IPS-18c (cell line): ENCODE results near the gene AMDHD1.

Source experiments
- H3K4me3 ChIP-seq: 2 replicates; pipeline ENCODE4 v1.7.0; 2013; ENCODE audit warnings: low read depth, mild to moderate bottlenecking, low read length, moderate library complexity; ENCODE audit not compliant: insufficient read depth
- H3K9me3 ChIP-seq: one replicate; pipeline ENCODE4 v1.6.1; 2013; ENCODE audit warnings: mild to moderate bottlenecking, low read length, moderate library complexity; ENCODE audit not compliant: control insufficient read depth, insufficient read depth

The AMDHD1 gene

GRCh38 chr12:95984682-95985081 is 41.6 kb downstream of the AMDHD1 start:
- Histone ChIP-seq H3K9me3 (no peaks in the 10 kb centered on the region), H3K4me3 (no peak overlapping the region)

- no peaks in the 10 kb centered on the region for H3K9me3 ChIP-seq
- H3K4me3 ChIP-seq: no peak overlapping the region
Measured at GRCh38 chr12:95986635-95987570, 43.8 kb downstream of the AMDHD1 start.

GRCh38 chr12:95988506-95989275 is 45.6 kb downstream of the AMDHD1 start:
- Histone ChIP-seq H3K9me3 (no peaks in the 10 kb centered on the region), H3K4me3 (no peak overlapping the region)

- no peak overlapping the region for H3K4me3 ChIP-seq
- H3K9me3 ChIP-seq: no peaks in the 10 kb centered on the region
Measured at GRCh38 chr12:95989504-95990123, 46.5 kb downstream of the AMDHD1 start.

GRCh38 chr12:95990136-95990535 is 47.0 kb downstream of the AMDHD1 start:
- H3K9me3 ChIP-seq: no peaks in the 10 kb centered on the region
- H3K4me3 ChIP-seq: no peak overlapping the region

- H3K9me3 ChIP-seq: no peaks in the 10 kb centered on the region
- no peak overlapping the region for H3K4me3 ChIP-seq
Measured at GRCh38 chr12:95993907-95994306, 50.8 kb downstream of the AMDHD1 start.

GRCh38 chr12:95994476-95994875 is 51.3 kb downstream of the AMDHD1 start:
- no peak overlapping the region for H3K4me3 ChIP-seq
- H3K9me3 ChIP-seq: no peaks in the 10 kb centered on the region

GRCh38 chr12:95995238-95996031 is 52.3 kb downstream of the AMDHD1 start:
- H3K4me3 ChIP-seq: no peak overlapping the region
- H3K9me3 ChIP-seq: no peaks in the 10 kb centered on the region

GRCh38 chr12:95996034-95996658 is 53.0 kb downstream of the AMDHD1 start, which contains the start of gene HAL:
TSS of gene HAL (minus strand) at chr12:95996344. CDS start at chr12:95995910, 434 bp downstream.
- Histone ChIP-seq H3K4me3 (no peak within 1 kb of the TSS), H3K9me3 (no peaks in the 10 kb centered on the region)

GRCh38 chr12:95997276-95997675 is 54.1 kb downstream of the AMDHD1 start:
- Histone ChIP-seq H3K4me3 (no peak overlapping the region), H3K9me3 (no peaks in the 10 kb centered on the region)

- no peak overlapping the region for H3K4me3 ChIP-seq
- H3K9me3 ChIP-seq: no peaks in the 10 kb centered on the region
Measured at GRCh38 chr12:95997911-95998510, 54.9 kb downstream of the AMDHD1 start.

GRCh38 chr12:95998611-95999286 is 55.6 kb downstream of the AMDHD1 start:
- H3K9me3 ChIP-seq: no peaks in the 10 kb centered on the region
- no peak overlapping the region for H3K4me3 ChIP-seq

GRCh38 chr12:95999484-95999883 is 56.4 kb downstream of the AMDHD1 start:
- H3K4me3 ChIP-seq: no peak overlapping the region
- H3K9me3 ChIP-seq: no peaks in the 10 kb centered on the region

GRCh38 chr12:96000858-96001257 is 57.7 kb downstream of the AMDHD1 start:
- Histone ChIP-seq H3K9me3 (no peaks in the 10 kb centered on the region), H3K4me3 (no peak overlapping the region)

GRCh38 chr12:96006727-96007126 is 63.6 kb downstream of the AMDHD1 start:
- Histone ChIP-seq H3K4me3 (no peak overlapping the region), H3K9me3 (no peaks in the 10 kb centered on the region)

- Histone ChIP-seq H3K4me3 (no peak overlapping the region), H3K9me3 (peaks cover 2% of the 10 kb centered on the region)
Measured at GRCh38 chr12:96007729-96008128, 64.6 kb downstream of the AMDHD1 start.
